Measurements from ENCODE around the gene NKX2-4. TPM values are rescaled to one million over a fixed set of nuclear protein-coding genes. Genes with fewer than 3 reads are reported as not detected.
A peak's percentile ranks its signal among the peaks of the same experiment; 100 is the strongest.

The NKX2-4 gene
- total and polyA plus RNA-seq, 12 donors: 0.14 TPM; not detected in 11

DNA sequence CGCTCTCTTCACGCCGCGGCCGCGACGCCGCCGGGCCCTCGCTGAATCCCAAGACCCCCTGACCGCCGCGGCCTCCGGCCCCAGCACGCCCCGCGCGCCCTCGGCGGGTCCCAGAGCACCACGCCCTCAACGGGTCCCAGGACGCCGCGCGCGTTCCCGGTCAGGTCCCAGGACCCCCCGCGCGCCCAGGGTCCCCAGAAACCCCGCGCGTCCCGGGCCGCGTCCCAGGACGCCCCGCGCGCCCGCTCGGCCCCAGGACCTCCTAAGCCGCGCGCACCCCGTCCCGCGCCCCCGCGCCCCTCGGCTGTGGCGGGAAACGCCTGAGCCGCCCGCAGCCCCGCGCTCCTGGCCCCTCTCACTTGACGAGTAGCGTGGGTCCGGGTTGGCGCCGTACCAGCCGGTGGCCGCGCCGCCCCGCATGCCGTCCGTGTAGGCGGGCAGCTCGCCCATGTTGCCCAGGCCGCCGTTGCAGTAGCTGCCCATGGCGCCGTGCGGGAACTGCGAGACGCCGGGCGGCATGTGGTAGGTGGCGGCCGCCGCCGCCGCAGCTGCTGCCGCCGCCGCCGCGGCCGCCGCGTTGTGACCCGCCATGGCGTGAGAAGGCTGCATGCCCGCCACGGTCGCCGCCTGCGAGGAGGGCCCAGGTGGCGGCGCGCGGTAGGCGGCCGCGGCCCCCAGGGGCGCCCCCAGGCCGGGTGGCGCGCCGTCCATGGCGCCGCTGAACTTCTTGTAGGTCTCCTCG lies 556 bp downstream of the NKX2-4 start:
- peak overlapping the region in 1 of 4 donors; percentile 35 for H3K4me3 ChIP-seq
- no peak for TF ChIP-seq POLR2A (IDR thresholded peaks at IDR 0.05)
- TF ChIP-seq, protein P1, sequence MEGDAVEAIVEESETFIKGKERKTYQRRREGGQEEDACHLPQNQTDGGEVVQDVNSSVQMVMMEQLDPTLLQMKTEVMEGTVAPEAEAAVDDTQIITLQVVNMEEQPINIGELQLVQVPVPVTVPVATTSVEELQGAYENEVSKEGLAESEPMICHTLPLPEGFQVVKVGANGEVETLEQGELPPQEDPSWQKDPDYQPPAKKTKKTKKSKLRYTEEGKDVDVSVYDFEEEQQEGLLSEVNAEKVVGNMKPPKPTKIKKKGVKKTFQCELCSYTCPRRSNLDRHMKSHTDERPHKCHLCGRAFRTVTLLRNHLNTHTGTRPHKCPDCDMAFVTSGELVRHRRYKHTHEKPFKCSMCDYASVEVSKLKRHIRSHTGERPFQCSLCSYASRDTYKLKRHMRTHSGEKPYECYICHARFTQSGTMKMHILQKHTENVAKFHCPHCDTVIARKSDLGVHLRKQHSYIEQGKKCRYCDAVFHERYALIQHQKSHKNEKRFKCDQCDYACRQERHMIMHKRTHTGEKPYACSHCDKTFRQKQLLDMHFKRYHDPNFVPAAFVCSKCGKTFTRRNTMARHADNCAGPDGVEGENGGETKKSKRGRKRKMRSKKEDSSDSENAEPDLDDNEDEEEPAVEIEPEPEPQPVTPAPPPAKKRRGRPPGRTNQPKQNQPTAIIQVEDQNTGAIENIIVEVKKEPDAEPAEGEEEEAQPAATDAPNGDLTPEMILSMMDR (IDR thresholded peaks at IDR 0.05): no peak

GRCh38 chr20:21395666-21396598 lies 1.4 kb downstream of the NKX2-4 start:
- H3K27ac ChIP-seq: no peak overlapping the region
- peak in 2 of 7 donors; percentile 8 for DNase-seq
- 5 to 12% (median 7%) methylated on average over 28 to 103 of the region's 103 CpGs for WGBS, 4 donors
- TF ChIP-seq, protein P1 (IDR thresholded peaks at IDR 0.05): no peak
- no peak for TF ChIP-seq POLR2A (IDR thresholded peaks at IDR 0.05)
- intact Hi-C loops (cut with DNase I): no loop called here
- peak overlapping the region in 1 of 4 donors; percentile 35 for H3K4me3 ChIP-seq
- no peaks in the 10 kb centered on the region for H3K9me3 ChIP-seq (replicated peaks in 1 of 3)
- peaks cover 0 to 10% of the 10 kb centered on the region in 2 donors for H3K4me1 ChIP-seq (replicated peaks in 1 of 2)
- H3K36me3 ChIP-seq (replicated peaks in 1 of 2): no peaks in the 10 kb centered on the region
- H3K27me3 ChIP-seq: peaks cover 90% of the 10 kb centered on the region

More for the DNA sequence above, 556 bp downstream of the NKX2-4 start:
- H3K27me3 ChIP-seq: peaks cover 96% of the 10 kb centered on the region
- no peak overlapping the region for H3K27ac ChIP-seq
- WGBS, 4 donors: 4 to 9% (median 5%) methylated on average over 16 to 116 of the region's 116 CpGs; no CpG with 5 or more reads in 1 of the 4 donors
- peak in 1 of 7 donors; percentile 6 for DNase-seq
- intact Hi-C loops (cut with DNase I): no loop called here
- no peaks in the 10 kb centered on the region for H3K36me3 ChIP-seq (replicated peaks in 1 of 2)
- H3K4me1 ChIP-seq (replicated peaks in 1 of 2): peaks cover 0 to 10% of the 10 kb centered on the region in 2 donors
- H3K9me3 ChIP-seq (replicated peaks in 1 of 3): no peaks in the 10 kb centered on the region

DNA sequence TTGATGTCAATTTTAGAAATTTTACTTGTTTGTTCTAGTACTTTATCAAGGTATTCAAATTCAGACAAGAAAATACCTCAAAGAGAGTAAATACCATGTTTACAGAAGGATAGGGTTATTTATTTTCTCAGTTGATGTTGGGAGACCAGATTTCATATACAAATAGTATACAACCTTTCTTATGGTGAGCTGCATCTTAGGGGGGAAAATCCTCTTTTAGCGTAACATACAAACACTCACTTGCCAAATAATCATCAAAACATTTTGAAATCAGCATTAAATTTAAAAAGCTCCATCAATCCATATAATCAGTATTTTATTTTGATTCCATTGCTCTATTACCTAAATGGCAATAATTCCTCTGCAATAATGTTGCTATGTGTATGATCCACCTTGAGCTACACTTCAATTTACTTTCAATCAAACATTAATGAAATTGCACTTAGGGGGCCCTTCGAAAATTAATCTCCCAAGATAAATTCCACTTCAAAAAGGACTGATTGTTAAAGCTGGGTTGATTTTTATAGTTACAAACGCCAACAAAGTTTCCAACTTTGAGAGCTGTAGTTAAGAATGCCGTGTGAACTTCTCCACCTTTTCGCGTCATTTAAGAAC lies 2.2 kb downstream of the NKX2-4 start:
- intact Hi-C loops (cut with DNase I): no loop called here
- no peak for DNase-seq
- Histone ChIP-seq H3K36me3 (replicated peaks in 1 of 2) (peaks cover 0 to under 1% of the 10 kb centered on the region in 2 donors), H3K27me3 (peaks cover 82% of the 10 kb centered on the region), H3K4me3 (no peak overlapping the region), H3K4me1 (replicated peaks in 1 of 2) (peaks cover 0 to 10% of the 10 kb centered on the region in 2 donors), H3K9me3 (replicated peaks in 1 of 3) (no peaks in the 10 kb centered on the region), H3K27ac (no peak overlapping the region)
- WGBS, 4 donors: 25 to 35% (median 30%) methylated on average over 6 of the region's 6 CpGs
- no peak for TF ChIP-seq POLR2A (IDR thresholded peaks at IDR 0.05)
- TF ChIP-seq, protein P1 (IDR thresholded peaks at IDR 0.05): no peak

DNA sequence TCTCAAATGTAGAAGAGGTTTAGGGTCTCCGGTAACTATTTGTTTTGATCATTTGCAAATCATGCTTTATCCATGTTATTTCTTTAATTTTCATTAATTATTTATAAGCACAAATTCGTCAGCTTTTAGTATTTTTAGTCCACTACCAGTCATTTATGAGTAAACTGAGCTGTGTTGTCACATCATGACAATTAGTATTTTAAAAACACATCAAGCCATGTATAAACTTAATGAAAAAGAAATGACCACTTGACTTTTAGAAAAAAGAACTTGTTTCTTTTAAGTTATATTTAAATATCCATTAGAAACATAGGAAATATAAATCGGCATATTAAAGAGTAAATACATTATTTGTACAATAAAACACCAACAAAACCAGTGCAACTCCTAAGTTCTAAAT lies 2.8 kb downstream of the NKX2-4 start:
- no peak for DNase-seq
- 19 to 33% (median 24%) methylated on average over 3 of the region's 3 CpGs for WGBS, 4 donors
- TF ChIP-seq POLR2A (IDR thresholded peaks at IDR 0.05): no peak
- TF ChIP-seq, protein P1 (IDR thresholded peaks at IDR 0.05): no peak
- H3K27ac ChIP-seq: no peak overlapping the region
- peaks cover 0 to 6% of the 10 kb centered on the region in 2 donors for H3K36me3 ChIP-seq (replicated peaks in 1 of 2)
- H3K9me3 ChIP-seq (replicated peaks in 1 of 3): no peaks in the 10 kb centered on the region
- H3K4me3 ChIP-seq: no peak overlapping the region
- peaks cover 0 to 10% of the 10 kb centered on the region in 2 donors for H3K4me1 ChIP-seq (replicated peaks in 1 of 2)
- peaks cover 76% of the 10 kb centered on the region for H3K27me3 ChIP-seq
- intact Hi-C loops (cut with DNase I): no loop called here
